Type B pancreatic cell (in vitro differentiated cells): Measurements from ENCODE around the gene ENPP7. TPM values are rescaled to one million over a fixed set of nuclear protein-coding genes. Genes with fewer than 3 reads are reported as not detected.
A peak's percentile ranks its signal among the peaks of the same experiment; 100 is the strongest.
"Not testable (repeated sequence)": the region's sequence is repeated elsewhere in the genome, so short reads cannot be mapped to it uniquely, and the experiment has no call there.

Experiments used
- DNase-seq: peaks from one replicate; pipeline ENCODE4 v3.0.0; 2021; ENCODE audit warnings: mixed read lengths; ENCODE audit not compliant: unreplicated experiment; ENCODE audit errors: extremely low spot score
- H3K27ac Mint-ChIP-seq: 2 replicates; pipeline ENCODE4 v1.8.0; 2021; ENCODE audit warnings: mild to moderate bottlenecking, mixed read lengths
- H3K27me3 Mint-ChIP-seq: 2 replicates; pipeline ENCODE4 v1.8.0; 2021; ENCODE audit warnings: mixed read lengths
- H3K36me3 Mint-ChIP-seq: 2 replicates; pipeline ENCODE4 v1.8.0; 2021; ENCODE audit warnings: mixed read lengths
- H3K4me1 Mint-ChIP-seq: one replicate; pipeline ENCODE4 v1.8.0; 2021; ENCODE audit warnings: mixed read lengths; ENCODE audit not compliant: unreplicated experiment
- H3K4me3 Mint-ChIP-seq: 2 replicates; pipeline ENCODE4 v1.8.0; 2021; ENCODE audit warnings: mild to moderate bottlenecking, mixed read lengths
- H3K9me3 Mint-ChIP-seq: 2 replicates; pipeline ENCODE4 v1.8.0; 2021; ENCODE audit warnings: mixed read lengths
- CTCF ChIP-seq: fragments of 200-600 bp; sonication (generic); conservative IDR thresholded peaks from 2 replicates; pipeline ENCODE4 v1.5.0; 2021; ENCODE audit warnings: antibody characterized with exemption, mild to moderate bottlenecking
- total RNA-seq: library from RNA; stranded (reverse); gene quantifications from 2 replicates; pipeline ENCODE4 v1.2.1, GENCODE V29; 2021; ENCODE audit warnings: low replicate concordance

ENPP7 gene
- total RNA-seq, 1 donor from 2014 or later, result 5.3 TPM

DNA sequence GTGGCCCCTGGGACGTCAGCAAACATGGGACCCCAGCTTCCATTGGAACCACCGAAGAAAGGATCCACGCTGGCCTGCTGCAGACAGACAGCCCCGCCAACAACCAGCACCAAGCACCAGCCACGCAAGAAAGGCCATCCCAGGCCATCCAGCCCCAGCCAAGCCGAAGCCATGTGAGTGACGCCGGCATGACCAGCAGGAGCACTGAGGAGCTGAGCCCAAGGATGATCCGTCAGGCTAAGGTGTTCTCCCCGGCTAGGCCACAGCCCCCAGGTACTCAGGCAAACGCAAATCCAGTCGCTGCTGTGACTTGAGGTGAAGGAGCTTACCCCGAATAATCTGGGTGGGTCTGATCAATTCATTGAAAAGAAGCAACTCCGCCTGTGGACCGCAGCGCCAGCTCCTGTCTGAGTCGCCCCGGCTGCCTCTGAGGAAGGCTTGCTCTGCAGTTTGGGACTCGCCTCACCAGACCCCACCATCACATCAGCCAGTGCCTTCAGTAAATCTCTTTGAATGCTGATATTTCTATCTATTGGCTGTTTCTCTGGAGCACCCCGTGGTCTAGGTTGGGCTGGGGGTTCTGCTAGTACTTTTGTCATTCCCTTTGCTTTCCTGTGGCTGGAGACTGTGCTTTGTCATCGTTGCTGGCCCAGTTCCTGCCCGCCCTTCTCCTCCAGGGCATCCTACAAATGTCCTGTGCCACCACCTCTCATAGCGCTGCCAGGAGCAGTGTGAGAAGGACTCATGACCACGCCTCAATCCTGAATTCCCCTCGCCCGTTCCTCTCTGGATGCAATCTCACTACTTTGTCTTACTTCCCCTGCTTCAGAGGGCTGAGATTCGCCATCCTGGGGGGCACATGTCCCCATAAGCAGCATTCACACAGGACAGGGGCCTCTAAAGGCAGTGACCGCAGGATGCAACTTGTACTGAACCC is 39.1 kb downstream of the ENPP7 start:
- DNase-seq, result no peak
- peaks cover 12% of the 10 kb centered on the region for H3K27me3 Mint-ChIP-seq
- H3K4me3 Mint-ChIP-seq, result no peak overlapping the region
- H3K27ac Mint-ChIP-seq, result no peak overlapping the region
- no peaks in the 10 kb centered on the region for H3K9me3 Mint-ChIP-seq
- TF ChIP-seq CTCF, result no peak
- no peaks in the 10 kb centered on the region for H3K36me3 Mint-ChIP-seq
- peaks cover 11% of the 10 kb centered on the region for H3K4me1 Mint-ChIP-seq

- peaks cover 17% of the 10 kb centered on the region for H3K4me1 Mint-ChIP-seq
- TF ChIP-seq CTCF, result no peak
- H3K36me3 Mint-ChIP-seq, result no peaks in the 10 kb centered on the region
- peaks cover 15% of the 10 kb centered on the region for H3K27me3 Mint-ChIP-seq
- DNase-seq, result no peak
- H3K27ac Mint-ChIP-seq, result no peak overlapping the region
- H3K9me3 Mint-ChIP-seq, result no peaks in the 10 kb centered on the region
- no peak overlapping the region for H3K4me3 Mint-ChIP-seq
Observed at GRCh38 chr17:79771276-79771675, 40.5 kb downstream of the ENPP7 start.

DNA sequence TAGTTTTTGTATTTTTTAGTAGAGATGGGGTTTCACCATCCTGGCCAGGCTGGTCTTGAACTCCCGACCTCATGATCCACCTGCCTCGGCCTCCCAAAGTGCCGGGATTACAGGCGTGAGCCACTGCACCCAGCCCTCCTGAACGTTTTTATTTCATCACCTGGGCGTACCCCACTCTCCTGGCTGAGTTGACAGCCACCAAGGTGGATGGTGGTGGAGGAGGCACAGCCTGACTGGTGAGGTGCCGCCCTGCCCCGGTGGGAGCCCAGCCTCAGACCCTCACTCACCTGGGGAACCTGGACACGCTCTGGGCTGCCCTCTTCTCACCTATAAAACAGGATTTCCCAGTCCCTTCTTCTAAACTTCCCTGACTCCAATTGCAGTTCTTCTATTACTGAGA is 42.0 kb downstream of the ENPP7 start:
- peaks cover 21% of the 10 kb centered on the region for H3K27me3 Mint-ChIP-seq
- H3K4me1 Mint-ChIP-seq, result peaks cover 24% of the 10 kb centered on the region
- not testable (repeated sequence) for H3K4me3 Mint-ChIP-seq, H3K9me3 Mint-ChIP-seq, DNase-seq, H3K27ac Mint-ChIP-seq, H3K36me3 Mint-ChIP-seq

- H3K27ac Mint-ChIP-seq, result no peak overlapping the region
- peaks cover 25% of the 10 kb centered on the region for H3K4me1 Mint-ChIP-seq
- no peak for TF ChIP-seq CTCF
- H3K4me3 Mint-ChIP-seq, result no peak overlapping the region
- H3K9me3 Mint-ChIP-seq, result no peaks in the 10 kb centered on the region
- DNase-seq, result no peak
- H3K27me3 Mint-ChIP-seq, result peaks cover 21% of the 10 kb centered on the region
- no peaks in the 10 kb centered on the region for H3K36me3 Mint-ChIP-seq
Observed at GRCh38 chr17:79774561-79774975, 43.8 kb downstream of the ENPP7 start.

DNA sequence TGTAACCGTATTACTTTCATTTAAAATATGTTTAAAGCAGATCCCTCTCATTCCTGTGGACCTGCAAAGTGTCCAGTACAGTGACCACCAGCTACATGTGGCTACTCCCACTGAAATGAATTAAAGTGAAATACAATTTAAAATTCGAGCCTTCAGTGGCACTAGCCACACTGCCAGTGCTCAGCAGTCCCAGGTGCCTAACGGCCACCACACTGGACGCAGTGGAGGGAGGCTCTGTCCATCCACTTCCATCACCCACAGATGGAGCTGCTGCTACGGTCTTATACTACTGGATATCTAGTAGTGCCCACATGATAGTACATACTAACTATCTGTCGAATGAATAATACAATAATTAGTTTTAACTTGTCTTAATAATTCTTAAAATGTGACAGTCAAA is 44.9 kb downstream of the ENPP7 start:
- peaks cover 21% of the 10 kb centered on the region for H3K27me3 Mint-ChIP-seq
- no peak for DNase-seq
- no peak for TF ChIP-seq CTCF
- H3K36me3 Mint-ChIP-seq, result peaks cover 11% of the 10 kb centered on the region
- H3K4me1 Mint-ChIP-seq, result peaks cover 35% of the 10 kb centered on the region
- no peak overlapping the region for H3K27ac Mint-ChIP-seq
- peak overlapping the region; percentile 44 for H3K4me3 Mint-ChIP-seq
- no peaks in the 10 kb centered on the region for H3K9me3 Mint-ChIP-seq

GRCh38 chr17:79776376-79777119 is 45.8 kb downstream of the ENPP7 start:
- no peak for DNase-seq
- H3K36me3 Mint-ChIP-seq, result peaks cover 17% of the 10 kb centered on the region
- H3K4me3 Mint-ChIP-seq, result peak overlapping the region; percentile 78
- peak; percentile 44 for TF ChIP-seq CTCF
- no peaks in the 10 kb centered on the region for H3K9me3 Mint-ChIP-seq
- peaks cover 45% of the 10 kb centered on the region for H3K4me1 Mint-ChIP-seq
- H3K27ac Mint-ChIP-seq, result peak overlapping the region; percentile 62
- peaks cover 21% of the 10 kb centered on the region for H3K27me3 Mint-ChIP-seq
